Colonic mucosa (tissue), 4 donors: Measurements from ENCODE around the gene COA3. TPM values are rescaled to one million over a fixed set of nuclear protein-coding genes. Genes with fewer than 3 reads are reported as not detected.

ENCODE experiments used
- DNase-seq: peaks from one replicate; pipeline ENCODE4 v3.0.0-alpha.2; 2020
- H3K27ac ChIP-seq: fragments of 200-600 bp; one replicate; pipeline ENCODE4 v1.8.0; 2021
- H3K27me3 ChIP-seq: fragments of 200-600 bp; one replicate; pipeline ENCODE4 v1.8.0; 2021
- H3K36me3 ChIP-seq: fragments of 200-600 bp; one replicate; pipeline ENCODE4 v1.8.0; 2021
- H3K4me1 ChIP-seq: fragments of 200-600 bp; one replicate; pipeline ENCODE4 v1.8.0; 2021; ENCODE audit warnings: mild to moderate bottlenecking
- H3K4me3 ChIP-seq: fragments of 200-600 bp; one replicate; pipeline ENCODE4 v1.8.0; 2021
- H3K9ac ChIP-seq, 2 donors: one replicate each; pipeline ENCODE4 v1.7.0; 2013; ENCODE audit warnings: control low read depth in 2 of 2, low read depth in 2 of 2, low read length in 2 of 2
- H3K9me3 ChIP-seq: fragments of 200-600 bp; one replicate; pipeline ENCODE4 v1.8.0; 2021
- CTCF ChIP-seq: fragments of 200-600 bp; IDR thresholded peaks from one replicate; pipeline ENCODE4 v1.8.0; 2022; ENCODE audit warnings: antibody characterized with exemption, mild to moderate bottlenecking
- intact Hi-C: fragments of 100-400 bp; cut with DNase I; formaldehyde crosslinking; loops from one replicate; pipeline ENCODE4 v1.14.1; 2022
- microRNA-seq: library from miRNA; unstranded; fragments of <30 nt; microRNA quantifications from one replicate; pipeline ENCODE4, GENCODE V29; 2019
- total RNA-seq, 2 donors: library from RNA; stranded (reverse); fragmentation: NEBNext Ultra II Directional in 1 of 2; extraction: Animal tissue kit (Norgen Biotek cat#: 25700) in 1 of 2; gene quantifications; one replicate each; pipeline ENCODE4 v1.2.1, GENCODE V29; 2021
- donor health status: healthy.
- donor health status: DM: no; HTN: no; CAD: no.
- donor health status: DM: no; HTN: no; CAD: no.

COA3 gene
- total RNA-seq, 2 donors from 2014 or later = 167 to 219 TPM

GRCh38 chr17:42750739-42751344 lies 47.7 kb downstream of the COA3 start:
- Histone ChIP-seq H3K9me3 (no peaks in the 10 kb centered on the region), H3K27me3 (no peaks in the 10 kb centered on the region), H3K9ac (no peak overlapping the region), H3K4me1 (no peaks in the 10 kb centered on the region), H3K4me3 (no peak overlapping the region), H3K27ac (no peak overlapping the region), H3K36me3 (no peaks in the 10 kb centered on the region)
- intact Hi-C loops = no loop called here
- DNase-seq = no peak
- TF ChIP-seq CTCF = no peak

GRCh38 chr17:42748908-42749798 lies 49.4 kb downstream of the COA3 start:
- no peak for DNase-seq
- Histone ChIP-seq H3K4me1 (no peaks in the 10 kb centered on the region), H3K4me3 (no peak overlapping the region), H3K9me3 (no peaks in the 10 kb centered on the region), H3K27ac (no peak overlapping the region), H3K27me3 (no peaks in the 10 kb centered on the region), H3K9ac (no peak overlapping the region), H3K36me3 (no peaks in the 10 kb centered on the region)
- intact Hi-C loops = no loop called here
- TF ChIP-seq CTCF = no peak

- H3K36me3 ChIP-seq = no peaks in the 10 kb centered on the region
- no peak for TF ChIP-seq CTCF
- intact Hi-C loops = no loop called here
- no peaks in the 10 kb centered on the region for H3K27me3 ChIP-seq
- no peaks in the 10 kb centered on the region for H3K9me3 ChIP-seq
- no peak overlapping the region for H3K4me3 ChIP-seq
- no peaks in the 10 kb centered on the region for H3K4me1 ChIP-seq
- H3K9ac ChIP-seq = no peak overlapping the region
- no peak for DNase-seq
- no peak overlapping the region for H3K27ac ChIP-seq
These were observed 50.1 kb downstream of the COA3 start for GRCh38 chr17:42748202-42748907.

Small RNAs within 50 kb of the gene (microRNA-seq; reads per million reads assigned to microRNA genes)
- gene MIR6781 = 1.7 reads per million

Other genes with a start within 250 kb of the COA3 start
- gene HSD17B1, start 245.8 kb downstream of the COA3 start, total RNA-seq = 1 to 10 TPM in 1 of 2 donors, under 1 TPM in 1; 0.88 to 1.7 TPM
- gene COASY, start 236.6 kb downstream of the COA3 start, total RNA-seq = 100 to 1,000 TPM in 1 of 2 donors, 10 to 100 TPM in 1; 94.2 to 176 TPM
- 10 to 100 TPM; 79.6 to 83.0 TPM for gene MLX, start 231.6 kb downstream of the COA3 start, total RNA-seq
- 10 to 100 TPM in 1 of 2 donors, 1 to 10 TPM in 1; 2.2 to 11.6 TPM for gene PSMC3IP, start 221.0 kb downstream of the COA3 start, total RNA-seq
- gene RETREG3, start 189.3 kb downstream of the COA3 start, total RNA-seq = 10 to 100 TPM; 49.2 to 60.3 TPM
- gene TUBG1, start 189.0 kb downstream of the COA3 start, total RNA-seq = 10 to 100 TPM; 32.3 to 86.9 TPM
- 1 to 10 TPM; 5.6 to 7.7 TPM for gene TUBG2, start 139.4 kb downstream of the COA3 start, total RNA-seq
- 10 to 100 TPM; 14.6 to 17.6 TPM for gene PLEKHH3, start 121.7 kb downstream of the COA3 start, total RNA-seq
- under 1 TPM; 0.56 to 0.86 TPM for gene CCR10, start 116.9 kb downstream of the COA3 start, total RNA-seq
- 1 to 10 TPM; 1.5 to 5.0 TPM for gene CNTNAP1, start 116.2 kb downstream of the COA3 start, total RNA-seq
- gene EZH1, start 53.7 kb downstream of the COA3 start, total RNA-seq = 10 to 100 TPM; 15.9 to 20.3 TPM
- gene RAMP2, start 37.5 kb downstream of the COA3 start, total RNA-seq = 1 to 10 TPM; 3.5 to 8.4 TPM
- gene VPS25, start 25.3 kb downstream of the COA3 start, total RNA-seq = 100 to 1,000 TPM in 1 of 2 donors, 10 to 100 TPM in 1; 86.9 to 105 TPM
- gene WNK4, start 18.1 kb downstream of the COA3 start, total RNA-seq = 10 to 100 TPM; 32.6 to 54.6 TPM
- gene CNTD1, start 157 bp upstream of the COA3 start, total RNA-seq = under 1 TPM in 1 of 2 donors, not detected in 1; 0.61 TPM
- gene BECN1, start 25.6 kb upstream of the COA3 start, total RNA-seq = 100 to 1,000 TPM; 118 to 145 TPM
- 100 to 1,000 TPM in 1 of 2 donors, 10 to 100 TPM in 1; 86.4 to 163 TPM for gene PSME3, start 34.7 kb upstream of the COA3 start, total RNA-seq
- 1 to 10 TPM in 1 of 2 donors, under 1 TPM in 1; 0.32 to 1.1 TPM for gene AOC2, start 45.9 kb upstream of the COA3 start, total RNA-seq
- gene AOC3, start 52.5 kb upstream of the COA3 start, total RNA-seq = 10 to 100 TPM in 1 of 2 donors, 1 to 10 TPM in 1; 5.3 to 28.3 TPM
- under 1 TPM in 1 of 2 donors, not detected in 1; 0.40 TPM for gene G6PC1, start 102.1 kb upstream of the COA3 start, total RNA-seq
- 10 to 100 TPM; 19.8 to 34.3 TPM for gene AARSD1, start 165.8 kb upstream of the COA3 start, total RNA-seq
- gene PTGES3L, start 181.4 kb upstream of the COA3 start, total RNA-seq = 1 to 10 TPM; 1.5 to 2.4 TPM
- 10 to 100 TPM; 18.7 to 22.3 TPM for gene RUNDC1, start 181.9 kb upstream of the COA3 start, total RNA-seq
- gene RPL27, start 199.7 kb upstream of the COA3 start, total RNA-seq = 100 to 1,000 TPM; 707 to 851 TPM
- 10 to 100 TPM; 25.9 to 27.9 TPM for gene IFI35, start 208.1 kb upstream of the COA3 start, total RNA-seq
- 10 to 100 TPM; 33.2 to 61.5 TPM for gene VAT1, start 223.7 kb upstream of the COA3 start, total RNA-seq
- under 1 TPM; 0.30 to 0.56 TPM for gene RND2, start 226.5 kb upstream of the COA3 start, total RNA-seq